HUDEP-2 (cell line): ENCODE results near the gene GPATCH2L.

ENCODE experiments used
- DNase-seq, 76 experiments: peaks; one replicate each; lab custom pipeline; 2025; ENCODE audit not compliant: unreplicated experiment in 76 of 76; lab: John Stamatoyannopoulos, UW

GPATCH2L gene

DNA sequence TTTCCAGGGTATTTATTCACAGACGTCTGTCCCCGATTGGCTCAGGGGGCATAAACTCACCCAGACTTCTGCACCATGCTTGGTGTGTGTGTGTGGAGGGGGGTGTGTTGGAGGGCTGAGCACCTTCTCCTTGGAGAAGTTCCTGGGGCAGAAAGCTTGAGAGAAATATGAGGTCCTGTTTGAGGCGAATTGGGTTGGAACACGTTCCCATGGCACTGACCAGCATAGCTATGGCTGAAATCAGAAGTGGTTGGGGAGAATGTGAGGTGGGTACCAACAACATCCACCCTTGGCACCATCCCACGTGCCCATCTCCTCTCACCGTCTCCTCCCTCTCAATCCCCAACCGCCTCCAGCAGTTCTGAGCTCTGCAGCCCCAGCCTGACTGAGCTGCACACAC, 16.0 kb upstream of the GPATCH2L start:
- no peak for DNase-seq

DNA sequence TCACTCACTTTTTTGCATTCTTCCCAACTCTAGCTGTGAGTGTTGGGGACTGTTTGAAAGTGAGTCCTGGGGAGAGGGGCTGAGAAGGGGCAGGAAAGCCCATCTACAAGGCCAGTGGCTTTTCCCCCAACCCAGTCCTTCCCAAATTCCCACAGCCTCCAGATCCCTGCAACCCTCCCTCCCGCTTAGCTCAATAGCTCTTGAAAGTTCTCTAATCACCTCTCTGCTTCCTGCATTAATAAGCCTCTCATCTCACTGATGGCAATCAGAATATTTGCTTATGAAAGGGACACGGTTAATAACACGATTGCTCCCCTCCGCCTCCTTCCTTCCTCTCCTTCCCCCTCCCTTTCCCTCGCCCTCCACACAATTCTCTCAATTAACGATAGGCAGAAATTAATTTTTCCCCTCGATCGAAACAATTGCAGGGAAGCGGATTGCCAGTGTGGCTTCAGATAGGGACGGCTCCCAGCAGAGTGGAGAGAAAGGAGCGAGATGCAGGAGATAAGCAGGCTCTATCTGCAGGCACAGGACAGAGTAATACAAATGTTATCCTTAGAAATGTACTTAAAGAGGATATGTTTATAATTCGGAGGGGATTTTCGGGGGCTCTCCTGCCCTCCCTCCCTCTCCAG, 15.1 kb upstream of the GPATCH2L start:
- no peak for DNase-seq

DNA sequence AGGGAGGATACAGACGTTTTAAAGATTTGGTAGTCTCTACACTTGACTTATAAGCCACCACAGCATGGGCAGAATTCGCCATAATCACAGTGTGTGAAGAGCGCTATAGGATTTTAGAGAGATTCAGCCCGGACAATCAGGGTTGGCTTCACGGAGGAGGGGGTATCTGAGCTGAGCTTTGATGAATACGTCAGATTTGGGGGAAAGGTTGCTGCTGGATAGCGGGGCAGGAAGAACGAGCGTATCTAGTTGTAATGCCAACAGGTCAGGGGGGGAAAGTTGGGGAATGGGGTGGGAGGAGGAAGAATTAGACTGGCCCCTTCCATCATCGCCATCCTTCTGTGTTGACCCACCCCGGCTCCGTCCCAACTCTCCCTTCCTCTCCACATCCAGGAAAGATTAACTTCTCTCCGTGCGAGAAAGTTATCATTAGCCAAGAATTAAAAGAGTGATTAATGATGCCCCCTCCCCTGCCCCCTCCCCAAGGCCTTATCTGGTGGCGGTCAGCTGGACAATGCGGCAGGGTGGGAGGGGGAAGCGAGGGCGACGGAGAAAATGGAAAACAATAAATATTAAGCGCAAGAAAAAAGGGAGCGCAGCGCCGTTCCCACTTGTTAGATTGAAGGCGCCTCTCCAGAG, 13.5 kb upstream of the GPATCH2L start:
- no peak for DNase-seq

DNA sequence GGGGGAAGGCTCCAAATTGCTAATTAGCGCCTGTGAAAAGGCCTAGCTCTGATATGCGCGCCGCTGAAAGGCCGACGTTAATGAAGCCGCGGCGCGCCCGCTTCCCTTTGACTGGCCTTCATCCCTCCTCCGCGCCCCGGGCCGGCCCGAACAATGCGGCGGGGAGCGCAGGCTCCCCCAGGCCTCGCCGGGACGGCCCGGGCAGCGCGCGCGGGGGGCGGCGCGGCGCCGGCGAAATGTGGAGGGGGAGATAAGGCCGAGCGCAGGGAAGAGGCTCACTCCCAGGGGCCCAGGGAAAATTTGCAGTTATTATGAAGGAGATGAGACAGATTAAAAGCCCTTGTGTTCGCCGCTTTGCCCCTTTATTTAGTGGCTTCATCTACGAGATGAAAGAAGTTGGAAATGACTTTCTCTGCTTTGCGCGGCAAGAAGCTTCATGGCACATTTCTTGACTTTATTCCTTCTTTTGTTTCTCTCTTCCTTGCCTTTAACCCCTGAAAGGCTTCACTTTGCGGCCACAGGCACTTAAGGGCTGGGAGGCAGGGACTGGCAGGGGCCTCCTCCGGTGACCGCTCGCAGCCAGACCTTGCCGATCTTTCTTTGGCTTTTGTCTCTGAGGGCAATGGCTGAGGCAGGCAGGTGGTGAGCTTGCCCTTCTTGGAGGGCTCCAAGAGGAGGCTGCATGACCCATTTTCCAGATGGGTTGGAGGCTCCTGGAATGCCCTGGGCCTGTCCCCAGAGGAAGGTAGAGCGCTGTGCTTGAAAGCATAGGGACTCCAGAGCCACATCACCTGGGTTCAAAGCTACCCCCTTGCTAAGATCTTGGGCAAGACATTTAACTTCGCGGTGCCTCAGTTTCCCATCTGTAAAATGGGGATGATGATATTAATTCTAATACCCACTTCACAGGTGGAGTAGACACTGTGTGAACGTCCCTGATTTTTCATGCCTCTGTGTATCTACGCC, 12.7 kb upstream of the GPATCH2L start:
- peak in 2 of 76 experiments; percentile 4 for DNase-seq

DNA sequence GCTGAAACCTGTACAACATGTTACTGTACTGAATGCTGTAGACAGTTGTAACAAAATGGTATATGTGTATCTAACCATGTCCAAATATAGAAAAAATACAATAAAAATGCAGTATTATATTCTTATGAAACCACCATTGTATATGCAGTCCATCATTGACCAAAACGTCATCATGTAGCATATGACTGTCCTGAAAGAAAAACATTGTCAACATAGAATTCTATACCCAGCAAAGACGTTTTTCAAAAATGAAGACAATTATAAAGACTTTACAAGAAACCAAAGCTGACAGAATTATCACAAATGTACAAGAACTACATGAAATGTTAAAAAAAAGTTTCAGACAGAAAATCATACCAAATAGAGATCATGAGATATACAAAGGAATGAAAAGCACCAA, 8.1 kb upstream of the GPATCH2L start:
- no peak for DNase-seq

DNA sequence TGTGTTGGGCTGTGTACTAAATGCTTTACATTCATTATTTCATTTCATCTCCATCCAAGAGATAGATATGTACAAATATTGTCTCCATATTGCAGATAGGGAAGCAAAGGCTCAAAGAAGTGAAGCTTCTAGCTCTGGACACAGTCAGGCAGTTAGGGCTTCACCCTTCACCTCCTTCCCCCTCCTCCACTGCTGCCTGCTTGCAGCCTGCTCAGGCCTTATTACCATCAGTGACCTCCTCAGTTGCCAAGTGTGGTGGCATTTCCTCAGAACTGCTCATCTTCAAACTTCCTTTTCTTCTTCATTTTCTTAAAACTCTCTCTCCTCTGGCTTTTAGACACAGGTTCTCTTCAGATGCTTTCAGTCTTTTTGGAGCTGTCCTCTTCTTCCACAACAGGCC, 4.7 kb upstream of the GPATCH2L start:
- no peak for DNase-seq

DNA sequence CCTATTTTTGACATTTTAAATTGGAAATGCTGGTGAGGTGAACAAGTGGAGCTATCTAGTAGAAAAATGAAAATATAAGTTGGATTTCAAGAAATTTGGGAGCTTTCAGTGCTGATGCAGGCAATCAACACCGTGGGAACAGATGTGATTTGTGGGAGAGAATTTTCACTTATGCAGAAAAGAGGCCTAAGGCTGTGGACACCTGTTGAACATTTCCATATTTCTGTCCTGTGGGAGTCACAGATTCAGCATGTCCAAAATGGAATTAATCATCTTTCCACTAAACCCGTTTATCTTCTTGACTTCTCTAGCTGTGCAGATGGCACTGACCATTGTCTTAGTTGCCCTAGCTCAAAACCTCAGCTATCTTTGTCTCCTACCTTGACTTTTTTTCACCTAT, 2.5 kb upstream of the GPATCH2L start:
- no peak for DNase-seq

DNA sequence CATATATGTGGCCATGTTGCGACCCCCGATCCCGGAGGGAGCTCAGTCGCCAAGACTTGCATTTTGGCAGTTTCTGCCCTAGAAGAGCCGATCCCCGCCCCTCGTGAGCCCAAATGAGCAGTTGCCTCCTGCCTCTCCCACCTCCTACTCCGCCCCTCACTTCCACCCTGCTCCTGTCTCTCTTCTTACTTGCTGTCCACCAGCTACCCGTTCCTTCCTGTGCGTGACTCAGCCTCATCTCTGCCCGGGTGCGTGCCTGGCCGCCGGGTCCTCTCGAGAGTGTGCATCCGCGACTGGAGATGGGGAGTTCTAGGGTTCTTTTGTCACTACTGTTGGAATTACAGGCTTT, 585 bp downstream of the GPATCH2L start:
- DNase-seq: peak in 74 of 76 experiments; percentile 10 to 81 (median 66)

DNA sequence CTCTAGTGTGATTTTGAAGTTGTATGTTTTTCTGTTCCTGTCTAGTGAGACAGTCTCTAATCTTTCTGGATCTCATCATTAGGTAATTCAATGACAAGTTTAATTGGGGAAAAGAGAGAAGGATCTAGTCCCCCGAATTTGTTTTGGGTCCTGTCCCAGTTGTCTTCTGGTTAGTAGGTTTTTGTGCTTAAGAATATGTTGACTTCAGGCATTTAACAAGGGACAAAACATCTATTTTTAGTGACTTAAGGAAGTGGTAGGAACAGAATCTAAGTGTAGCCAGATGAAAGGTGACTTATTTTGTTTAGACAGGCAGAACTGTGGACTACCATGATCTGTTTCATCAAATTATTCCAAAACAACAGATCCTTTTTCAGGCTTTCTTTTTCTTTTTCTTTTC, 2.2 kb downstream of the GPATCH2L start:
- DNase-seq: no peak

DNA sequence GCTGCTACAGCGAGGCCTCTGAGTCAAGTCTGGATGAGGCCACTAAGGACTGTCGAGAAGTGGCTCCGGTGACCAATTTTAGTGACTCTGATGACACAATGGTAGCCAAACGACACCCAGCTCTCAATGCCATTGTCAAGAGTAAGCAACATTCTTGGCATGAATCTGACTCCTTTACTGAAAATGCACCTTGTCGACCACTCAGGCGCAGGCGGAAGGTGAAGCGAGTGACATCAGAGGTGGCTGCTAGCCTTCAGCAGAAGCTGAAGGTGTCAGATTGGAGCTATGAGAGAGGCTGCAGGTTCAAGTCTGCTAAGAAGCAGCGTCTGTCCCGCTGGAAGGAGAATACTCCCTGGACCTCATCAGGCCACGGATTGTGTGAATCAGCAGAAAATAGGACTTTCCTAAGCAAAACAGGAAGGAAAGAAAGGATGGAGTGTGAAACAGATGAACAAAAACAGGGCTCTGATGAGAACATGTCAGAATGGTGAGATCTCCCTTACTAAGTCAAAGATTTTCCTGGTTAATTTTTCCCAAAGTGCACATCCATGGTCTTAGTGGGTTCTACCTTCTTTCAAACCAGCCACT, 2.9 kb downstream of the GPATCH2L start:
- DNase-seq: no peak

DNA sequence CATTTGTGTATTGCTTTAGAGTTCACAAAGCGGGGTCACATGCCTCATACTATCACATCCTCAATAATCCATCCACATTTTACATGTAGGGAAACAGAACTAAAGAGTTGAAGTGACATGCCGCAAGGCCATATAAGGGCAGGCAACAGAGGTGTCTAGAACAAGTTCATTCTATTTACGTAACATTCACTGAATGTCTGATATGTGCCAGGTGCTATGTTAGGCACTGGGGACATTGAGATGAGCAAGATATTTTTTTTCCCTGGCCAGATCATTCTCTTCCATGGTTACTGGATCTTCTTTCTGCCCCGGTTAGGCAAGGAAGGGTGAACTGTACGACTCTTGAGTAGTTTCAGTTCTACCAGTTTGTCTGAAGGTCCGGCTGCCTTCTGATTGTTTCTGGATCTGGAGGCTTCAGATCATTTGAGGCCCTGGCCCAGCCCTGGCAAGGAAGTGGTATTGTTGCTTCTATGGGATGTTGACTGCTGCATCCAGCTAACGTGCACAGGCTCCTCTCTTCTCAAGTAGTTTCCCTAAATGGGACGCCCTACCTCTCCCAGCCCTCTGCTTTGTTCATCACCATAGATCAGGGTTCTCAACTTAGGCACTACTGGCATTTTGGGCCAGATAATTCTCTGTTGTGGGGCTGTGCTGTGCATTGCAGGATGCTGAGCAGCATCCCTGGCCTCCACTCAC, 12.1 kb downstream of the GPATCH2L start:
- no peak for DNase-seq

DNA sequence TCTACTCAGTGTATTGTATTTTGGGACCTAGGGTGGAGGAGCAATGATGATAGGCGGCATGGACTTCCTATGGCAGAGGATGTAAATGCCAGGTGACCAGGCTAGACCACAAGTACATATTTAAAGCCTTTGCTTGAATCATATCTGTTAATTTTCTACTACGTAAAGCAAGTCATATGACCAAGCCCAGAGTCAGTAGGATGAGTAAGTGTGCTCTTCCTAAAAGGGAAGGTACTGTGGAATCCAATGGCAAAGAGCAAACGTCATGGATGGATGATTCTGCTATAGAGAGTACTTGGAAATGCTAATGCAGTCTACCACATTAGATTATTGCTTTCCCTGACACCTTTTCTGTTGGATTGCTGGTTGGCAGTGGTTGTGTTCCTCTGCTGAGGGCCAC, 16.8 kb downstream of the GPATCH2L start:
- no peak for DNase-seq

DNA sequence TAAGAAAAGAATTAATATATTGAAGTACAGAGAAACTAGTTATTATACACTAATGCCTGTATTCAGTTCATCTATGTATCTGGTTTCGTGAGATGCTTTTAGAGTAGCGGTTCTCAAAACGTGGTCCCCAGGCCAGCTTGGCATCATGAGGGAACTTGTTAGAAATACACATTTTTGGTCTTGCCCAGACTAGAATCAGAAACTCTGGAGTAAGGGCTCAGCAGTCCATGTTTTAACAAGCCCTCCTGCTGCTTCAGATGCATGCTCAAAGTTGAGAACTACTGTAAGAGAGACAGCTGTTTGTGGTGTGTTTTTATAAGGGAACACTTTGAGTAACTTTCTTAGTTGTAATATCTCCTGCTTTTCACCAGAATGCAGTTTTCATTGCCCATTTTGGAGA, 18.1 kb downstream of the GPATCH2L start:
- no peak for DNase-seq

DNA sequence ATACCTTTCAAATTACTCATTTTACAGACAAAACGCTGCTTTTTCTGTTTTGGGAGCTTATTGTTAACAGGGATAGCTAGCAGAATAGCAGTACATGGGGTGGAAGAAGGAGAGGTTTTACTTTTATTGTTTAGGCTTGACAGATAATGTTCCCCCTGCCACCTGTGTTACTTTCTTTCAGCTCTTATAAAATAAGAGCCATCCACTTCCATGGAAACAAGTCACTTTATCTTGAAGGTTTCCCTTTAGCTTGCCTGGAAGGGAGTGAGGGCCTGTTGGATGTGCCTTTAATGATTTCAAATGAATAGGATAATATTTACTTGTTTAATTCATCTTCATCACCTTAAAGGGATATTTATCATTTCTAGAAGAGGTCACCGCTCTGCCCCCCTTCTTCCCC, 23.3 kb downstream of the GPATCH2L start:
- no peak for DNase-seq

DNA sequence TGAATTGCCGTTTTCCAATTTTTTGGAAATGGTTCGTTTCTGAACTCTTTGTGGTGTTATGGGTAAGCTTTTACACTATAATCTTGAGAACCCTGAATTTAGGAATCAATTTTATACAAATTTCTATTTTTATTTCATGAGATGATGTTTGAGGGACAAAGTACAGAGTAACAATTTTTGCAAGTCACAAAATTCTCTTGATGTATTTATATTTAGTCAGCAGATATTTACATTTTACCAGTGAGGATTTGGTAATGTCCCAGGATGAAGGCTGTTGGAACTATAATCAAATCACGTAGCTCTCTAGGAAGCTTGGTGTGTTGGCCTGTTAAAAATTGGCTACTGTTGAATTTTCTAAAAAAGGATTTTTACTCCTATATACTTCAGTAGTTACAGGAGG, 24.2 kb downstream of the GPATCH2L start:
- DNase-seq: no peak

DNA sequence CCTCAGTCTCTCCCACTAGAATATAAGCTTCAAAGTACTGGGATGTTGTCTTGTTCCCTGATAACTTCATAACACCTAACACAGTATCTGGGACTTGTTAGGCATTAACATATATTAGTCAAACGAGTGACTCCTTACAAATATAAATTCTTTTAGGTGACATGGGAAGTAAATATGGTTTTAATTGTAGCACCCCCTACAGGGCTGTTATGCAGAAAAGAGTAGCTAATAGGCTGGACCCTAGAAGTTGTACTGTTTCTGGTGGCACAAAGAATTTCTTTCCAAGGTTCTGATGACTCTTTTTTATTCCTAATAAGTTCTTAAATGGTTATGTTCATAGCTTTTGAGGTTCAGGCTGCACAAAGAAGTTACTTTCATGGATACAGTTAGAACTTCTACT, 29.8 kb downstream of the GPATCH2L start:
- peak in 4 of 76 experiments; percentile 1 to 25 (median 6) for DNase-seq

DNA sequence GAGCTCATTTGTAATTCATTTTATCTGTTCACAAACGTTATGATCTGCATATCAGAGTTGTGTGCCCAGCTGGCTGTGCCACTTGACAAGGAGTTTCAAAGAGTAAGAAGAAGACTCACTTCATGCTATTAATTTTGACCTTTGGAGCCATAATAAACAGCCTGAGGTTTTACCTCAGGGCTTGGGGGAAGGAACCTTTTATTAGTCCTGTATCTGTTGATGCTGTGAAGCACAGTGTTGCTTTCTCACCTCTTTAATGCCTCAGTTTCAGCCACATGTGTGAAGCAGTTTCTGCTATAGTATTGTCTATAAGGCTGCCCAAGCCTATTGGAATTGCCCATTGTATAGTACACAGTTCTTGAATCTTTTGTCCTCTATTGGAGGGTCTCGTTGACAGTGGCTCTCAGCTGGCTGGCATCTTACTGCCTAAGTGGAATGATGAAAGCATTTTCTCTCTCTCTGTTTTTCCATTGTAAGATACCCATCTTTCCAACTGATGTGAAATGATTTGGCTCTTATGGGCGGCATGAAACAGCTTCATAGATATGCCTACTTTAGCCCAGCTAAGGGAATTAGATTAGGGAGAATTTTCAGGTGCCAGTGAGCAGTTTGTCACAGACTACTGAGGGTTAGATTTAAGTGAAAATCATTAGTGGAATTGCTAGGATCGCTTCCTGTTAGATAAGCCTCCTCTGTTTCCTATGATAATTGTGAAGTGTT, 34.7 kb downstream of the GPATCH2L start:
- no peak for DNase-seq

DNA sequence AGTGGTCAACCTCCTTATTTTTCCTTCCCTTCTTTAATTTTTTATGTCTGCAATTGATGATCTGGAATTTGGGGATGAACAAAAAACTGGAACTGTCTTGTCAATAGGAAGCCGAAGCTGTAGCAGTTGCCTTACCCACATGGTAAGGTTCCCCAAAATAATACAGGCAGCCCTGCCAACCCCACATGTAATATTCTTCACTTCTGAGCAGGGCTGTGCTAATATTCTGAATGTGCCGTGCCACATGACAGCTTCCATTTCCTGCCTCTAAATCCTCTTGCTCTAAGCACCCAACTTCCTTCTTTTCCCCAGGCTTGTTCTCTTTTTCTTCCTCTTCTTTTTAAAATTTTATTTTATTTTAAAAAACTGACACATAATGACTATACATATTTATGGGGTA, 39.6 kb downstream of the GPATCH2L start:
- no peak for DNase-seq

DNA sequence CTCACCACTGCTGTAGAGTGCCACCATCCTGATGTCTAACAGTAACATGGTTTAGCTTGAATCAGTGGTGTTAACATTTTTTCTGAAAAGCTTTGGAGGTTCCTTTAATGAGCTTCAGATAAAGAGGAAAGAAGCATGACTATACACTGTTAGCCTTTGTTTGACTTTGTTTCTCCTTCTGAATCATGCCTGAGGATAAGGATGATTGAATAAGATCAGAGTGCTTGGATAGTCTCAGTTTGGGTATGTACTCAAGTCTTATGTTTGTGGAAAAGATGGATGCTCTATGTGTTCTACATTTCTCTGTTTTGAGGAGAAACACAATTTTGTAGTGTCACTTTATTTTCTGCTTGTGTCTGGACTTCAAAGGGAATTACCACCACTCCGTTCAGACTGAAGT, 42.0 kb downstream of the GPATCH2L start:
- no peak for DNase-seq

DNA sequence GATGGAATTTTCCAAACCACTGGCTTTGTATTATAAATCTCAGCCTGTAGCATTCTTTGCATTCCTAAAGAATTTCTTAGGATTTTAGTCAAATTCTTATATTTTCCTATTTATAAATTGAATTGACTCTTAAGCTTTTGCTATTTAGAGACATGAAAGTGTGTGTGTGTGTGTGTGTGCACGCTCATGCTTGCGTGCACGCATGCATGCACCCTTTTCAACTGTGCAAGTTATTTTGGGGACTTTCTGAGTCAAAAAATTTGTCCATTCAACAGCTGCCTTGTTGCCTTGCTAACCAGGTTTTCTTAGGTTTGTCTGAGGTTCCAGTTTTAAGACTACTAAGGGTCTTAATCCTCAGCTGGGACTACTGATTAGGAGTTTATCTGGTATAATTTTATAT, 42.6 kb downstream of the GPATCH2L start:
- DNase-seq: no peak
